ENCODE data around the gene DCLK1.

The DCLK1 gene

DNA sequence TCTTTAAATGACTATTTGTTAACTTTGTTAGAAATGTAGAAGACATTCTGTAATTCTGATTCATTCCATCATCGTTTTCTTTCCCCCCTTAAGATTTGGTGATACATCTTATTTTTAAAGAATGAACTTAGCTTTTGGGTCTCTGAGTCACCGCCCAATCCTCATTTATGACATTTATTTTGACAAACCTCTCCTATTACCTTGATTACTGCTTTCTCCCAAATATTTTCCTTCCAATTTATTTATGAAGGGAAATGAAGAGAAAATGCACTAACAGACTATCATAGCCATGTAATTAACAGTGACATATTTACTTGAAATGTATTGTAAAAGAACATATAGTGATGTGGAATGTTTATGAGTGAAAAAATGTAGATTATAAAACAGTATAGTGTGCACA is 241.6 kb downstream of the DCLK1 start:
- DNase-seq: no peak

DNA sequence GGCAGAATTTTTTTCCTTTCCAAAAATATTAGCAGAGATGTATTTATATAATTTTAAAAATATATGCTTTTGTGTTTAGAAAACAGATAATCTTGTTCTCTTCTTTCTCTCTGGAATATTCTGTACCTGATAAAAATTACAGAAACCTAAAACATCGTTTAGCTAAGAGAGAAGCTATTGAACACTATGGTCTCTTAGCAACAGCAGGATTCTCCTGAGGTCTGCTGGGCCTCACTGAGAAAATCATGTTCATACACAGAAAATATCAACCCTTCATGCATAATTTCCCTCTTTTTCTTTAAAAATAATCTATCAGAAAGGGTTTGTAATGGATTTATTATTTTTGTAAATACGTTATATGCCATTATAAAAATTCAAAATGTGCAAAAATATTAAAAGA is 242.2 kb downstream of the DCLK1 start:
- DNase-seq: no peak

DNA sequence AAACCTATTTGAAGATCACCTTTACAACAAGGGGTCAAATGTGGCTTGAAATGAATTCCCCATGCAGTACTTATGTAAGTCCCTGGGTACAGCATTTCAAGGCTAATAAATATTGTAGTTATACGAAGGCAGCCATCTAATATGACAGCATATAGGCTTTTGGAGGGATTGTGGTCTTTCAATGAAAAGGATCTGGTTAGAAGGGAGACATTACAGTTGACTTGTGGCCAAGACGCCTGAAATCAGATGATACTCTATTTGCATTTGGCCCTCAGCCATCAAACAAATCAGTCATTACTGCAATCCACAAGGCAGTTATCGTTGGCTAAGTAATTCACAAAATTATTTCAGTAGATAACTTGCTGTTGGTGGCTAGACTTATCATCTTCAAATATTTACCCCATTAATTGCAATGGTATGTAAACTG is 242.7 kb downstream of the DCLK1 start:
- no peak for DNase-seq

DNA sequence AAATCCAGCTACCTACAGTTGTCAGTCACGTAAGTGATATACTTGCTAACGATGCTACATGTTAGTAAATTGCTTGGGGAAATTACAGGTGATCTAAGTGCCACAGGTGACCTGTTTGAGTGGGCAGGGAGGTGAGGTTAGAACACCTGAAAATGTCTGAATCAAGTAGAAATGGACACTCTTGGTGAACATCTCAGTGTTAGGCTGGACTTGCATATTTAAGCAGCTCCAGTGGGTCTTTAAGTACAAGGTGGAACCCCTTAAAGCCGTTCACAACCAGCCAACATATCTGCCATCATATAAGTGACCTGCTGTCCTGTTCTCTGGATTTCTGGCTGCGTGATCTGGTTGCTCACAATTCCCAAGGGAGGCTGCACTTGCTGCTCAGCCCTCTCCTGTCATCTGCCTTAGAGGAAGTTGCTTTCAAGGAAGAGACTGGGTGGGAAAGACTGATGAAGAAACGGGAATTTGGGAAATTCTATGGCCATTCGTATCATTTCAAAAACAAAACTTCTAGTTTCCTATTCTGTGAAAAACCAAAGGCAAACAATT is 244.0 kb downstream of the DCLK1 start:
- DNase-seq: no peak

DNA sequence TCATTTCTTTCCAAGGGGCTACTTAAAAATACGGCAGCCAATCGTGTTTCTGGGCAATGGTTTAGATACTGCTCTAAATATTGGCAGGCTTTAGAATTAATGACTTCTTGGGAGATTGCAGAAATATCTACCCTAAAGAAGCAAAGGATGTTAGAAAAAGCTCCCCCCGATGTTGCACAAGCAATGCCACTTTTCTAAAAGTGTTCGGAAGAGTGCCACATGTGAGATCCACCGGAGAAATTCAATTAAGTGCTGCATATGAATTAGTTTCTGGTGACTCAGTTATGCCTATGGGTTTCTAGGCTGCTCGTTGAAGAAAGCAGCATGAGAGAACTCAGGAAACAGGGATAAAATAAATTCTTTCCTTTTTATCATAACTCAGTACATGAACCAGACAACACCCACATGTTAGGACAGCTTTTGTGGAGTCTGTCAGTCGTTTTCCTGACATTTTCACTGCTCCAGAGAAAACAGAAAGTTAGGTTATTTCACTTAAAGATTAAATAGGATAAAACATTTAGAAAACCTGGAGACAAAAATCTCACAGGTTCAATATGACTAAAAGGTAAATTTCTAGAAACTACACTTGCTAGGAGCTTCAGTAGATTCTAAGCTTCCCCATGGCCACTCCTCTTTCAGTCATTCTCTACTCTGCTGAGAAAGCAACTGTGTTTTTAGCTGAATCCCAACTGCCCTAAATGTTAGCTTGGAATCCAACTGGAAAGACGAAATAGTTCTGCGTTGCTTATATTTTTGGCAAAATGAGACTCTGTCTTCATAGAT is 244.7 kb downstream of the DCLK1 start:
- no peak for DNase-seq

DNA sequence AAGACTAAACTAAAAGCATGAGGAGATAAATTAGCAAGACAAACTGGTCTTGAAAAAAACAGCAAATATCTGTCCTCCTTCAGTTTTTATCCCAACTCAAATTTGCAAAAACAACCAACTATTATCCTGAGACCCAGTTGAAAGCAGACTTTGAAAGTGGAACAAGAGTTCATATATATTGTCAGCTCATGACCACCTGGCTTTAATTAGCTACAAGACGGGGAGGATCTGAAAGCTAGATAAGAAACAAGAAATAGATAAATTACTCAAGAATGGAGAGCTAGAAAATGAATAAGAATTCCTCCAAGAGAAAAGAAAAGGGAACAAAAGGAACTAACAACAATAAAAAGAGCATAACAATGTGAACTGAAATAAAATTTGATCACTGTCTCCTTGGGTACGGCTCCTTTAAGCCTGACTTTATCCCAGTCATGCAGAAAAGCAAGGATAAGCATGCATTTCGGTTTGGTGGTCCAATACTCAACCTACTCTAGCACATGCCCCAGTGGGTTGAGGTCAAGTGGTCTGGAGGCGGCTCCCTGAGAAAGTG is 246.9 kb downstream of the DCLK1 start:
- no peak for DNase-seq

DNA sequence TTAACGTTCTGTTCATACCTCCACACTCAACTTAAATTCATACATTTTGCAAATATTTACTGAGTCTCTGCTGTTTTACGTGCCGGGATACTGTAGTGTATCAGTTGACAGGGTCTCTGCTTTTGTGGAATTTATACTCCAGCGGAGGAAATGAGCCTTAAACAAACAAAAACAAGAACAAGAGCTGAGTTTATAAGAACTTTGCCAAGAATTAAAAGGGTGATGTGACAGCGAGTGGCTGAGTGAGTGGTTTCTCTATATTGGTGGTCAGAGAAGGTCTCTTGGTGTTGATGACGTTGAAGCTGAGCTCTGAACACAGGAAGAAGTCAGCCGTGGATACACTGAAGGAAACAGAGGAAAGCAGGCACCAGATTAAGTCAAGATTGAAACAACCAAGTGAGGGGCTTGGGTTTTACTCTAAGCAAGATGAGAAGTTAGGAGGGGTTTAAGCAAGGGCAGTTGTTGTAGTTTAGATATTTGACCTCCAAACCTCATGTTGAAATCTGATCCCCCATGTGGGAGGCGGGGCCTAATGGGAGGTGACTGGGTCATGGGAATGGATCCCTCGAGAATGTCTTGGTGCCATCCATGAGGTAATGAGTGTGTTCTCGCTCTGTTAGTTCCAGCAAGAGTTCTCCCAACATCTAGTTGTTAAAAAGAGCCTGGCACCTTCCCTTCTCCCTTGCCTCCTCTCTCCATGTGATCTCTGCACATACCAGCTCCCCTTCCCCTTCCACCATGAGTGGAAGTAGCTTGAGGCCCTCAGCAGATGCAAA is 248.3 kb downstream of the DCLK1 start:
- no peak for DNase-seq

DNA sequence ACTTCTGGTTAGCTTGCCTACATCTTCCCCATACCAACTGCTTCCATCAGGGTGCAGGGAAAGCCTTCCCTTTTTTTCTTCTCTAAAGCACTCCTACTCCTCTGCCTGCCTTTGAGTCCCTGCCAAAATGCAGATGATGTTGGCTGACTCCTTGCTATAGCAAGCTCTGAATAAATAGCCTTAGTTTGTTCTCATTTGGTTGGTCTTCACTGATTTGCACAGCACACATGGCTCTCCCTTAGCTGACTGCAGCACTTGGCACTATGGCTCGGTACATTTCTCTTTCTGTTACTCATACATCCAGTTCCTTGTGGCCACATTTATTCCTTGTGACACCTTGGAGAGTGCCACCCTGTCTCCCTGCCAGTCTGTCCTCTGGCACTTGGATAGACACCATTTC is 249.8 kb downstream of the DCLK1 start:
- no peak for DNase-seq

DNA sequence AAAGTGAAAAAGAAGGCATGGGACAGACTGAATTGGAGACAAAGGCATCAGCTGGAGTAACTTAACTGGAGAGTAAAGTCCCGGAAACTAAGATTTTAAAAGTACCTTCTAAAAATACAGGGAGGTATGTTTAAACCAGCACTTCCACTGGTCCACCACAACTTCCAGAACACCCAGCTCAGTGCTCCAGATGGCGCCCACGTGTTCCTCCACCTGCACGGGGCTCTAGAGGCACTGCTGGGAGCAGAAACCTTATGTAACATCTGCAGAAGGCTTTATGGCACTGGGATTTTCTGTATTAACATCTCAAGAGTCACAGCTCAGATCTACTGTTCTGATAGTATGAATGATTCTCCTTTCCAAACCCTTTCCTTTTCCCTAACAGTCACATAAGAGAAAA is 252.1 kb downstream of the DCLK1 start:
- DNase-seq: no peak

DNA sequence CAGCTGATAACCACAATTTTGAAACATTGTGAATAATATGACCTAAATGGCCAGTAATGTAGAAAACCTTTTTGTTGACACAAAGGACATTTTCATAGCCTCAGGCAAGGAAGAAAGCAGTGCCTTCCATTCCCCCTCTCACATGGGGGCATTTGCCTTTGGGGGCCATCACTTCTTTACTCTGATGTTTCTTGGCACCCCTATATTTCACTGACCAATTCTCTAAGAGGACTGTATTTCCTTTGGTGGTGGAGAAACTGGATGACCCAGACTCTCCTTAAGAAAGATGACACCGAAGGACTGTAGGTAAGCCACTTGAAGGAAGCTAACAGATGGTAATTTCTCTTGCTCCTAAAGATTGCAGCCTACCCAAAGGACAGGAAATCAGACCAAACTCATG is 254.6 kb downstream of the DCLK1 start:
- DNase-seq: no peak

DNA sequence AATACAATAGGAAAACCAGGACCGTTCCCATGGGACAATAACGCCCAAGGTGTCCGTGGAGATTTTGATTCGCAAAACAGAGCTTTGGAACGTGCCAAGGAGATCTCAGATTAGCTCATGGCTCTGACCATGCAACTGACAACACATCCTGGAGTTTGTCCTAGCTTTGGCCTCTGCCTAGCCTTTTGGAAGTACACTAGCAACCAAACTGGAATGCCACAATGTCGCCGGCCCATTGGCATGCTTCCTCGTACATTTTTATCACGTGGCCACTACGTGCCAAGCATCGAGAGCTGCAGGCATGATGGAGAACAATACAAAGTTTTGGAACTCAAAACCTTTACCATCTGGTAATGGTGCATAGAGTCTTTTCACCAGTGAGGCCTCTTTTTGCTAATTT is 256.5 kb downstream of the DCLK1 start:
- DNase-seq: no peak

DNA sequence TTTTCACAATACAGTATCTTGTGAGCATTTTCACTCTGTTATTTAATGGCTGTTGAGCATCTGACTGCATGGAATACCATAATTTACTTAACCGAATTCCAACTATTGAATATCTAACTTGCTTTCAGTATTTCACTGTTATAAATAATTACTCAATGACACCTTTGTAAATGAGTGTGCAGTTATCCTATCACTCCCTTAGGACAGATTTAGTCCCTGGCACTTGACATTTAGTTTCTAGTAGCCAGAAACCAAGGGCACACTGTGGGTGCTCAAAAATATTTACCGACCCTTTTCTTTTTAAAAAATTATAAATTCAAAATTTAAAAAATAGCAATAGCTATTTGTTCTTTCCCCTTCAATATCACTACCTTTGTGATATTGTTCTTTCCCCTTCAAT is 258.8 kb downstream of the DCLK1 start:
- DNase-seq: no peak

DNA sequence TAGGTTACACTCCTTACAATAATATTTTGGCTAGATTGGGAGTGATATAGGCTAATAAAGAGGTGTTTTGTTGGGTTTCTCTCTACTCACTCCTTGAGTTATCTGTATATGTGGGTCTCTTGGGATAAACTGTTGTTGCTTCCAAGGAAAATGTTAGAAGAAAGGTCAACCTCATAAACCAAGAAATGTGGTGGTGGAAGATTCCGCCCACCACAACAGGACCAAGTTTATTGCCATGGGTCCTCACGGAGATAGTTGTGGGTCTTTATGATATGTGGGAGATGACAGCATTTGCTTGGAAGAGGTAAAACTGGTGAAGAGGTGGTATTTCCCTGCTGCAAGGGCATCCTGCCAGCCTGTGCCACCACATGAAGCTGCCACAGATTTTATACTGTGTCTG is 259.6 kb downstream of the DCLK1 start:
- DNase-seq: no peak

DNA sequence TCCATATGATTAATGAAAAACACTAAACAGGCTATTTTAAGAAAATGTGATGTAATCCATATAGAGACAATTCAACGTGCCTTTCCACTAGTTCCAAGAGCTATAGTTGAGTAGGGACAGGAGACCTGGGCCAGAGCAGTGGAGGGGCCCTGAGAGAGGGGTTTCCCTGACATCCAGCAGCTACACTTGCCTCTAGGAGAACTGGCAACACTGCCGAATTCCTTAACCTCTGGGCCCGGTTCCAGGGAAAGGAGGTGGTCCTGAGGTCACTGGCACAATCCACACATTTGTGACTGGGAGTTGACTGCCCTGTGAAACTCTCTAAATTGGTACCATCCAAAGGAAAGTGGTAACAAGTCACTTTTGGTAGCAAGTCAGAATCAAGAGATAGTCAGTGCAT is 264.4 kb downstream of the DCLK1 start:
- DNase-seq: no peak

DNA sequence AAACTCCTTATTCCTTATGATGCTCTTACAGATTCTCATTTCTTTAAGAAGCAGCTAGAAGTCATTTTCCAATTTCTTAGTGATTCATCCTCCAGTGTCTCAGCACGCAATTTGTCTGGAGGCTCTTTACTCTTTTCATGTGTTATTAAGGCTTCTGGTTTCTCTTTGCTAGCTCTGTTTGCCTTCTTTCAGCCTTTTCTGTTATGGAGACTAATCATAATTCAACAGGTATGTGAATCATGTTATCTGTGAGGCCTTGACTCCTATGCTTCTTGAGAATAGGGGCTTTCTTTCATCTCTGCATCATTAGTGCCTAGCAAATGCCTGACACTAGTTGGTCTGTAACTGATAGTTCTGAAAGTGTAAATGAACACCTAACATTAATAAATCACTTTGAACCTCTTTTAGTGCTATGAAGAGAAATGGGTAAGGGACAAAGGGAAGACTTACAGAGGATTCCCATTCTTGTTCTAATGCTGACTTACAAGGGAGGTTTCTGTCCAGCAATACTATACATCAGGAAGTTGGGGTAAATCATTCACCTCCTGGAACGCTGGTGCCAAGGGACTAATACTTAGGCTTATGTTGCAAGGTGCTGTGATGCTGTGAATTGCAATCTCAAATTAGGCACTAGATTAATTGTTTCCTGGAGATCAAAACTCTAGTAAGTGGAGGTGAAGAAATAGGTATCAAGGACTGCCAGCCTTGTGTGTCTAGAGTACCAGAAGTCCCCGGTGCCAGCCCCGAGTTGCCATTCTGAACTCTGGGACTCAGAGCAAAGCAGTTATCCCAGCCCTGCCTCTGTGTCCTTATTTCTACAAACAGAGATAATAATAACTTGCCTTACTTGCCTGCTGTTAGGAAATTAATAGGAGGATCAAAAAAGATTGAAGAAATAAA is 265.6 kb downstream of the DCLK1 start:
- DNase-seq: no peak

DNA sequence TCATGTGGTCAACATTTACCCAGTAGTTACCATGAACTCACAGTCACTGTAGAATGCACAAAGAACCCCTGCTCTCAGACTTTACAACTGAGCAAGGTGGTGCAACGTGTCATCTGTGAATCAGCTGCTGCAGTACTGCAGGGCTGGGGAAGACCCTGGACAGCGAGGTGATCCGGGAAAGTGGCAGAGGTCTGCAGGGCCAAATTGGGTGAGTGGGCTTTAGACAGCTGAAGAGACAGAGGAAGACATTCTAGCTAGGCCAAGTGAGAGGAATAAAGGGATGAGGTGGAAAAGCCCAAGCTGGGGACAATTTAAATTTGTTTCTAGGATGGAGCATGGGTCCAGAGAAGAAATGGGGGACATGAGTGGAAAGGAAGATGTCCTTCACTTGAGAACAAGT is 270.5 kb downstream of the DCLK1 start:
- DNase-seq: no peak

DNA sequence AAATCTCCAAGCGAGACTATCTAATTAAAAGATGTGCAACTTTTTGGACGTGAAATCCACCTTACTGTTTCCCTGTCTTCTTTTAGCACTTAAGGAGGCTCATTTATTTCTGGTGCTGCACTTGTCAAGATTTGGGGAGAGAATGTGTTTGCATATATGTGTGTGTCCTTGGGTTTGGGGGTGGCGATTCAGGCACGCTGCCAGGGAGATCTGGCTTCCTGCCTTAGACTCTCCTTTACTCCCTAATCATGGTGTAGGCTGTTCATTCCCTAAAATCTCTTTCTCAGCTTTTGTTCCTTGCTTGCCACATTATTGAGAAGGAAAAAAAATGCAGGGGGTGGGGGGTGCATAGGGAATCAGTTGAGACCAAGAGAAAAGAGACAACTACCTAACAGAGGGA is 271.2 kb downstream of the DCLK1 start:
- no peak for DNase-seq

DNA sequence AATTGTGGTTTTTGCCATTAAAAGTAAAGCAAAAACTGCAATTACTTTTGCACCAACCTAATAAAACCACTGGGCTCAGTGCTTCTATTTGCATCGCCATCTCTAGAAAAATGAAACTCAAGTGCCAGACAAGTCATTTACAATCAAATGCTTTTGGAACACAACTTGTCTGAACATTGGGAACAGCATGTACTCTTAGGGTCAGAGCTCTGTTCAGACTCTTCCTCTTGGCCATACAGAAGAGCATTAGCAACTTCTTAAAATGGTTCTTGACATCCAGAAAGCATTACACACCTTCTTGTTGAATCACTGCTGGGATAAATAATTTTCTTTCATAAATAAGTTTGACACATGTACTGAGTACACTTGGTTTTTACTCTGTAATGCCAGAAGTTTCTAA is 272.5 kb downstream of the DCLK1 start:
- DNase-seq: no peak

DNA sequence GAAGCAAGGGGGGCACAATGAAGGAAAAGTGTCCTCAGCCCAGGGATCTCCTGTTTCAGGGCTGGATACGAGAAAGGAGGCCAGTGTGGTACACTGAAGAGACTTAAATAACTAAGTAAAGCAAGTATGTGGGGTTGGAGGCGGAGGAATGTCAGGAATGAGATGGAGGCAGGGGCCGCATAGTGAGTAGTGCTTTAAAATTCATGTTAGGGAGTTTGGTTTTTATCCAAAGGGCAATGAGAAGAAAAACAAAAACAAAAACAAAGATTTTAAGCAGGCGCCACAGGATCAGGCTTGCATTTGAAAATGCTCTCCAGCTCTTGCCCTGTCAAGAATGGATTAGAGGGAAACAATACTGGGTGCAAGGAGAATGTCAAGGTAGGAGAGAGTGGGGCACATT is 273.4 kb downstream of the DCLK1 start:
- DNase-seq: no peak

DNA sequence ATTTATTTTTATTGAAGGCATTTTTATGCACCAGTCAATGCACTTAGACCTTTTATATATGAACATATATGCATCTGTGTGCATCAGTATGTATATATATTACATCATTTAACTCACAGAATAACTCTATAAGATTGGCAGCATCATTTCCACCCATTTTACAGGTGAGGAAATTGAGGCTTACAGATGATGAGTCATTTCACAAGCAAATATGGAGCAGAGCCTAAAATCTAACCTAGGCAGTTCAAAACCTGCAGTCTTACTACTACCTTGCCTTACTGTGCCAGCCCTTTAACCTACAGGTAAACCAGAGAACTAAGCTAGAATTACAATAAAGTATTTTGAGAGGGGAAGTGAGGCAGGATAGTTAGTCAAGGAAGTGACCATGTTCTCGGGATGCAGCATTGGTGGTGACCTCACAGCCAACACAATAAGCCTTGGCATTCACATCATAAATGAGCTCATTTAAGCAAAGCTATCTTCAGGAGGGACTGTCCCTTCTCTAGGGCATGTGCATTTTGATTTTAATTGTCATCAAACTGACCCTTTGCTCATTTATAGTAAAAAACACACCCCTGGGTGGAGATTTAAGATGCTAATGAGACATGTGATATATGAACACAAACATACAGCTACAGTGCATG is 274.3 kb downstream of the DCLK1 start:
- no peak for DNase-seq

DNA sequence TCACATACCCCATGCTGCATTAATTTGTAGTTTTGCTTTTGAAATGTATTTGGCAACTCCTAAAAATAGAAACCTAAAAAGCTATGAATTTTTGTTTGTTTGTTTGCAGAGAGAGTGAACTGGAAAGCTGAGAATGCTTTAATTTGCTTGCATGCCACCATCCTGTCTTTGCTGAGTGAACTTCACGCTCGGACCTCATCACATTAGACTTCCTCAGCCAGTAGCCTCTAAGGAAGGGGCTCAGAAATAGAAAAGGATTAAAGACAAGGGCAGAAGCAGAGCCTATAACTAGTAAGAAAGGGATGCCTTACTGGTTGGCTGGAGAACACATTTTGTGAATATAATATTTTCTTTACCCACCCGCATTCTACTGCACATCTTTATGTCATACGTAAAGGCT is 275.1 kb downstream of the DCLK1 start:
- DNase-seq: no peak

DNA sequence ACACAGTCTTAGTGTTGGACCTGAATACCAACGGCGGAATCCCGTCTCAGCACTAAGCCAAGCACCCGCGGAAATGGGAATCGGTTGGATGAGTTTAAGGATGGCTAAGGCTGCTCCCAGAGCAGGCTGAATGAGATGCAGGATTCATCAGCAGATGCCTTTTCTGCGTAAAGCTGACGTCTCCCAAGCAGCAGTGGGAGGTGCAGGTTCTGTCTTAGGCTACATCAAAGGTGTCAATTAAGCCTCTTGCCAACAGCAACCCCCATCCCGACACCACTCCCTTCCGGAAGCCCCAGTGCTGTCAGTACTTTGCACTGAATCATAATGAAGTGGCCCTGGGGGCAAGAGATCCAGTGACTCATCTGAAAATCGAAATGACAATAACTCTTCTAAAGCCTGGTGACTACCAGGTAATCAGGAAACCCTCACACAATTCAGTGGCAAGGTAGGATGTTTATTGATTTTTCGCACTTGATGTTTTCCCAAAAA is 275.6 kb downstream of the DCLK1 start:
- peak; percentile 37 for DNase-seq

Measured in 8988T (cell line).